ENCODE results near the gene DPF1. TPM values are rescaled to one million over a fixed set of nuclear protein-coding genes. Genes with fewer than 3 reads are reported as not detected.

DPF1 gene
- total and polyA plus RNA-seq, 2 donors from 2014 or later, result not detected

- Histone ChIP-seq H3K27ac (ENCODE audit: low read depth in 2 of 2, low read length in 2 of 2) (no peak overlapping the region), H3K27me3 (ENCODE audit: control insufficient read depth, insufficient read depth, low read length) (no peaks in the 10 kb centered on the region), H3K9me3 (ENCODE audit: control insufficient read depth in 2 of 3, insufficient read depth in 1 of 3, low read length in 3 of 3) (no peaks in the 10 kb centered on the region), H3K9ac (ENCODE audit: low read length in 3 of 3) (no peak overlapping the region), H3K4me3 (ENCODE audit: low read length in 3 of 3) (no peak overlapping the region), H3K4me1 (ENCODE audit: control insufficient read depth in 2 of 3, insufficient read depth in 2 of 3, low read depth in 1 of 3, low read length in 3 of 3) (peaks cover 0 to 5% (median 0%) of the 10 kb centered on the region in 3 donors), H3K36me3 (ENCODE audit: control insufficient read depth in 2 of 3, insufficient read depth in 3 of 3, low read length in 3 of 3) (no peaks in the 10 kb centered on the region)
- intact Hi-C loops (cut with DNase I), result loop anchor here (5.0 kb wide), 1 partner anchor 86 kb away; no protein-coding TSS in a partner anchor
- no peak for TF ChIP-seq CTCF (IDR thresholded peaks at IDR 0.05; ENCODE audit: borderline replicate concordance, extremely low read depth, insufficient read depth)
- DNase-seq, result no peak
- no peak for FAIRE-seq
Measured at GRCh38 chr19:38245826-38246498, 21.9 kb upstream of the DPF1 start.

DNA sequence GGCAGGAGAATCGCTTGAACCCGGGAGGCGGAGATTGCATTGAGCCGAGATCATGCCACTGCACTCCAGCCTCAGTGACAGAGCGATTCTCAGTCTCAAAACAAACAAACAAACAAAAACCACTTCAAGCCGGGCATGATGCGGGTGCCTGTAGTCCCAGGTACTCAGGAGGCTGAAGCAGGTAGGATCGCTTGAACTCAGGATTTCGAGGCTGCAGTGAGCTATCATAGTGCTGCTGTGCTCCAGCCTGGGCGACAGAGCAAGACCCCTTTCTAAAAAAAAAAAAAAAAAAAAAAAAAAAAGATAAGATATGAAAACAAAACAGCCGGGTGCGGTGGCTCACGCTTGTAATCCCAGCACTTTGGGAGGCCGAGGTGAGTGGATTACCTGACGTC, 19.3 kb upstream of the DPF1 start:
- H3K4me1 ChIP-seq (ENCODE audit: control insufficient read depth in 2 of 3, insufficient read depth in 2 of 3, low read depth in 1 of 3, low read length in 3 of 3), result peaks cover 0 to 2% (median 0%) of the 10 kb centered on the region in 3 donors
- peak overlapping the region in 1 of 3 donors; percentile 46 for H3K9ac ChIP-seq (ENCODE audit: low read length in 3 of 3)
- no peaks in the 10 kb centered on the region for H3K27me3 ChIP-seq (ENCODE audit: control insufficient read depth, insufficient read depth, low read length)
- no peaks in the 10 kb centered on the region for H3K36me3 ChIP-seq (ENCODE audit: control insufficient read depth in 2 of 3, insufficient read depth in 3 of 3, low read length in 3 of 3)
- DNase-seq, result no peak
- peak overlapping the region in 1 of 3 donors; percentile 47 for H3K4me3 ChIP-seq (ENCODE audit: low read length in 3 of 3)
- no peak overlapping the region for H3K27ac ChIP-seq (ENCODE audit: low read depth in 2 of 2, low read length in 2 of 2)
- intact Hi-C loops (cut with DNase I), result no loop called here
- no peak for FAIRE-seq
- H3K9me3 ChIP-seq (ENCODE audit: control insufficient read depth in 2 of 3, insufficient read depth in 1 of 3, low read length in 3 of 3), result no peaks in the 10 kb centered on the region
- TF ChIP-seq CTCF (IDR thresholded peaks at IDR 0.05; ENCODE audit: borderline replicate concordance, extremely low read depth, insufficient read depth), result no peak

GRCh38 chr19:38239816-38240215, 15.8 kb upstream of the DPF1 start:
- H3K4me1 ChIP-seq (ENCODE audit: control insufficient read depth in 2 of 3, insufficient read depth in 2 of 3, low read depth in 1 of 3, low read length in 3 of 3), result peaks cover 0 to 2% (median 0%) of the 10 kb centered on the region in 3 donors
- H3K27ac ChIP-seq (ENCODE audit: low read depth in 2 of 2, low read length in 2 of 2), result no peak overlapping the region
- DNase-seq, result no peak
- H3K27me3 ChIP-seq (ENCODE audit: control insufficient read depth, insufficient read depth, low read length), result no peaks in the 10 kb centered on the region
- no peak overlapping the region for H3K4me3 ChIP-seq (ENCODE audit: low read length in 3 of 3)
- H3K9me3 ChIP-seq (ENCODE audit: control insufficient read depth in 2 of 3, insufficient read depth in 1 of 3, low read length in 3 of 3), result no peaks in the 10 kb centered on the region
- no peak for TF ChIP-seq CTCF (IDR thresholded peaks at IDR 0.05; ENCODE audit: borderline replicate concordance, extremely low read depth, insufficient read depth)
- no peak for FAIRE-seq
- no peak overlapping the region for H3K9ac ChIP-seq (ENCODE audit: low read length in 3 of 3)
- intact Hi-C loops (cut with DNase I), result no loop called here
- H3K36me3 ChIP-seq (ENCODE audit: control insufficient read depth in 2 of 3, insufficient read depth in 3 of 3, low read length in 3 of 3), result no peaks in the 10 kb centered on the region
